Fibroblast of the conjunctiva (primary cell): ENCODE data around the gene VDR.

Experiments used
- DNase-seq: peaks from one replicate; pipeline ENCODE4 v3.0.0-alpha.2; 2010; ENCODE audit warnings: low read depth

The VDR gene

DNA sequence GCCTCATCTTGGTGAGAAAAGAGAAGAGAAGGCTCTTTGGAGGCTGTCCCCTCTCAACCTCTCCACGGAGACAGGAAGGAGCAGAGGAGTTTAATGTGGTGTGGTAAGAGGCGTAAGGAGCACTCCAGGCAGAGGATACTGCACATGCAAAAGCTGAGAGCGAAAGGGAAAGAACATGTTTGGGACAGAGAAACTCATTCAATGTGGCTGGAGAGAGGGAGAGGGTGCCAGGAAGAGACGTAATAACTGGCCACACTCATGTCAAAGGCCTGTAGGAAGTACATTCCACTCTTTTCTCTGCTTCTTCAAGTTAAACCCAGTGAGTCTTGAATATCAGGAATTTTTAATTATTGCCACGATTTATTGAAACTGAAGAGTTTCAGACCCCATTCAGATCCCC is 12.0 kb downstream of the VDR start:
- DNase-seq = no peak

DNA sequence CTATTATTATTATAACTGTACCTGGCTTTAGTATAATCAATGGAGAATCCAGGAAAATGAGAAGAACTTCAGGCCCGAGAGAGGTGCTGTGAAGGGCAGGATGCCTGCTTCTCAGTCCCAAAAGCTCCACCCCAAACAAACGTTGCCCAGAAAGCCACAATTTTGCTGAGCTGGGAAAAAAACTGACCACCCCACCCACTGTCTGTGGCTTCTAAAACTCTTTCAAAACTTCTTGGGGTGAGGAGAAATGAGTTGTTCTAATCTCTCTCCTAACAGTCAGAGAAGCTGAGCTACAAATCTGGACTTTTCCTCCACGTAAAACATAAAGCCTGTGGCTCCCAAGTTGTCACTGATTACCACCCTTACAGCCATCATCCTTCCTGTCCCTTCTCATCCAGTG is 13.4 kb downstream of the VDR start:
- no peak for DNase-seq

DNA sequence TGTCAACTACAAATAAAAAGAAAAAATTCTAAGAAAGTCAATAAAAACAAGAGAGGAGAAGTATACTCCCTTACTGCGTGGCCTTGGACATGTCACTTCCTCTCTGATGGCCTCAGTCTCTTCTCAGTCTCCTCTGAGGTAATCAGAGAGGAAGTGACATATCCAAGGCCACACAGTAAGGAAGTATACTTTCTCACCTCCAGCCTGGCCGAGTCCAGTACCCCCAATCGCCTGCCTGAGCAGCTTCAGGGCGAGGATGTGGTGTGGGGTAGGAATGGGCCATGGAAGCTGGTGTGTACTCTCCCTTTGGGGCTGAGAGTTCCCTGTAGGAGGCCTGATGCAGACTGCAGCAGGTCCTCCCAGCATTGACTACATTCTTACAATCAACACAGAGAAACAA is 15.8 kb downstream of the VDR start:
- DNase-seq = no peak

DNA sequence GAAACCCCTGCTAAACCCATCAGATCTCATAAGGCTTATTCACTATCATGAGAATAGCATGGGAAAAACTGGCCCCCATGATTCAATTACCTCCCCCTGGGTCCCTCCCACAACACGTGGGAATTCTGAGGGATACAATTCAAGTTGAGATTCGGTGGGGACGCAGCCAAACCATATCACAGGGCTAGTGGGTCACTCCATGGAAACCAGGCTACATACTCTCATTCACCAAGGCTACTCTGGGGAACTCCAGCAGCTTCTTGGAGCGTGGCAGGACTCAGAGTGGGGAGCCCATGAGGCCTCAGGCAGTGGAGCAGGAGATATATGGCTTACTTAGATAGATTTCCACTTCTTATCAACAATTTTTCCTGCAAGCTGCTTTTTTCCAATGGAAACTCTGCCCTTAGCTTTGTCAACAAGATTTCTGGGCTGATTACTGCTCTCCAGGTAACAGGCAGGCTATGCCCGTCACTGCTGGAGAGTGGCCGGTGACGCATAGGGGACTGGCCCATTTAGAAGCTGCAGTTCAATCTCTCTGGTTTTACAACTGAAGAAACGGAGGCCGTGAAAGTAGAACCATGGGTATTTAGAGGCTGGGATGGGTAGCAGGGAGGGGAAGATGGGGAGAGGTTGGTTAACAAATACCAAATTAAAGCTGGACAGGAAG is 16.5 kb downstream of the VDR start:
- no peak for DNase-seq

DNA sequence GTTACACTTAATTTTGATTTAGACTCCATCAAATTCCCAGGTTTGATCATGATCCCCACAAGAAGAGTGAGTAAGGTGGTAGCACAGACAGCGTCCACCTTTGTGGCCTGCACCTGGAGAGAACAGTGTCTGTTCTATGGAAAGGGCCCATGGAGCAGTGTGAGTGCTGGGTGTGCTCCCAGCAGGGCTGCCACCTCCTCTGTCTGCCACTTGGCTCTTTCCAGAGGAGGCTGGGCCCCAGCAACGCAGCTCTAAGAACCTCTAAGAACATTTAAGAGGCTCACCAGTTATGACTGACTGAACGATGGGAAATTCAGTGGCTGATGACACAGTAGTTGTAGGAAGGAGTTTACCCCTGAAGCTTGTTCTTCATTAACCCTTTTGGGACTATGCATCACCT is 17.3 kb downstream of the VDR start:
- DNase-seq = no peak

DNA sequence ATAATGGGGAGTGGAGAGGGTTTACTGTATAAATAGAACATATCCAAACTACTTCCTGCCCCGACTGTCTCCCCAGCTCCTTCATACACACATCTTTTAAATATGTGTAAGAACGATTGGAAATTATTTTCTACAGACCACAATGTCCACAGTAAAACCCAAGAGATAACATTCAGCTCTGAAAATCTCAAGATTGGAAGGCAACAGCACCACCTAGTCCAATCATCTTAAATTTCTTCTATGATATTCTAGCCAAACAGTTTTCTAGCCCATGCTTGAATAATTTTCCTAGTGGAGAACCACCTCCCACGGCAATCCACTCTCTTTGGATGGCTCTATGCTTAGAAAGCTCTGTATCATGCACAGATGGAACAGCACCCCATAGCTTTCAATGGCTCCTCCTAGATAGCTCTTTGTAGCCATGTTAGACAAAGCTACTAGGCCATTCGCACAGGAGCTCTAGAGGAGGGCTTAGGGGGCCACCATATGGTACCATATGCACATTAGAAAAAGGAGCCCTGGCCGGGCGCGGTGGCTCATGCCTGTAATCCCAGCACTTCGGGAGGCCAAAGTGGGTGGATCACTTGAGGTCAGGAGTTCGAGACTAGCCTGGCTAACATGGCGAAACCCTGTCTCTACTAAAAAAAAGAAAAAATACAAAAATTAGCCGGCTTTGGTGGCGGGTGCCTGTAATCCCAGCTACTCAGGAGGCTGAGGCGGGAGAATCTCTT is 18.1 kb downstream of the VDR start:
- no peak for DNase-seq

DNA sequence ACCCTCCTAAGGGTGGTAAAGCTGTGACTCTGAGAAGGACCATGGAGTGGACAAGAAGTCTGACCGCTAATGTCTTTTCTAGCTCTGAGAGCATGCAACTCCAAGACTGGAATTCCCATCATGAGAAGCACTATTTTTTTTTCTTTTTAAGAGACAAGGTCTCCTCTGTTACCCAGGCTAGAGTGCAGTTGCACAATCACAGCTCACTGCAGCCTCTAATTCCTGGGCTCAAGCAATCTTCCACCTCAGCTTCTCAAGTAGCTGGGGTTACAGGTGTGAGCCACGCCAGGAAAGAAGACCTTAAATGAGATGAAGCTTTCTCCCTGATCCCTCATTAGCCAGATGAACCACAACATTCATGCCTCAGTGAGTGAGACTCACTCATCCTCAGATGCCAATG is 19.2 kb downstream of the VDR start:
- DNase-seq = no peak

DNA sequence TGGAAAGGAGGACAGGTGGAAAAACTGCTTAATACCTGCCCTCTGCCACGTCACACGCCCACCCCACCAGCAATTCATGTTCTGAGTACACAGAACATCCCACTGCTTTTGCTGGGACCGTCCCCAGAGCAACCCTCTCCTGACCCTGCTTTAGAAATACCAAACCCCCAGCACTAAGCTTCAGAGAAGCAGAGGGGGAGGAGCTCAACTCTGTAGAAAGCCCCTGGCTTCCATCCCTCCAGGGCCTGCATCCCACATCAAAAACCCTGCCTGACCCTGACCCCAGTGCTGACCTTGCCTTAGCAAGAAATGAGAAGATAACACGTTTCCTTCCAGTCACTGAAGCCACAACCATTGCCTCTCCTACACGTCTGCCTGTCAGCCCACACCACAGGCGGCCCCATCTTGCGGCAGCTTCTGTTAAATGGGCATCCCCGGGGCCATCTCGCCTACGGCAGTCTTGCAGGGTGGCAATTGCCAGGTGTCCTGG is 19.7 kb downstream of the VDR start:
- no peak for DNase-seq

DNA sequence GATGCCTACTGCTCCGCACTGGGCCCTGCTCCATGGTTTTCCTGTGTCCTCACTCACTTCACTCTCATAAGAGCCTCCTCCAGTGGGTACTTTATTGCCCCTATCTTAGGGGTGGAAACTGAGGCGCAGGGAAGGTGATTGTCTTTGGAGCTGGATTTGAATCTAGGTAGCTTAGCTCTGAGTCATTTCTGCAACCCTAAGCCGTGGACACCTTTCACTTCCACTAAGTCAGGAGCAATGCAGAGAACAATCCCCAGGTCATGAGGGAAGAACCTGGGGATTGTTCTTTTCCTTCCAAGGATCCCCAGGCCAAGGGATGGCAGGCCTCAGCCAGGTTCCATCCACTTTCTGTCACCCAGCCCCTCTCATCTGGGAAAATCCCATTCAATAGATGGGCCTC is 20.3 kb downstream of the VDR start:
- DNase-seq = no peak

DNA sequence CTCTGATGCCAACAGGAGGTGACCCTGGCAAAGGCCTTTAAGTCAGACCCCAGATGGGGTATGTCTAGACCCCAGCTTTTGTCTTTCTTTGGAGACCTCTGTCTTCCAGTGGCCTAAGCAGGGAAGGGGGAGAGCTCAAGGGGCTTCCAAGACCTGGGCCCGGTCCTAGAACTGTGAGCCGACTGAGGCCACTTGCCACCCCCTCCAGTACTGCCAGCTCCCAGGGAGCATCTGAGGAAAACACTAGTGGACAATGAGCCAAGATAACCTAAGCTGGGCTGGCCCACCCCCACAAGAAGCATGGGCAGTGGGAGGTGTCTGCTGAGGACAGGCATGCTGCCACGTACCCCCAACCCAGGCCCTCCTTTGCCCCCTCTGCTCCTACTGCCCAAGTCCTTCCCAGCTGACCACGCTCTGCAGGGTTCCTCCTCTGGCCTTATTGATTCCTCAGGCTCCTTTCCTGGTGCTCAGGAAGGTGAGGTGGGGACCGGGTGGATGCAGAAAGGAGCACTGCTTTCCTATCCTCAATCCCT is 21.1 kb downstream of the VDR start:
- DNase-seq = no peak

DNA sequence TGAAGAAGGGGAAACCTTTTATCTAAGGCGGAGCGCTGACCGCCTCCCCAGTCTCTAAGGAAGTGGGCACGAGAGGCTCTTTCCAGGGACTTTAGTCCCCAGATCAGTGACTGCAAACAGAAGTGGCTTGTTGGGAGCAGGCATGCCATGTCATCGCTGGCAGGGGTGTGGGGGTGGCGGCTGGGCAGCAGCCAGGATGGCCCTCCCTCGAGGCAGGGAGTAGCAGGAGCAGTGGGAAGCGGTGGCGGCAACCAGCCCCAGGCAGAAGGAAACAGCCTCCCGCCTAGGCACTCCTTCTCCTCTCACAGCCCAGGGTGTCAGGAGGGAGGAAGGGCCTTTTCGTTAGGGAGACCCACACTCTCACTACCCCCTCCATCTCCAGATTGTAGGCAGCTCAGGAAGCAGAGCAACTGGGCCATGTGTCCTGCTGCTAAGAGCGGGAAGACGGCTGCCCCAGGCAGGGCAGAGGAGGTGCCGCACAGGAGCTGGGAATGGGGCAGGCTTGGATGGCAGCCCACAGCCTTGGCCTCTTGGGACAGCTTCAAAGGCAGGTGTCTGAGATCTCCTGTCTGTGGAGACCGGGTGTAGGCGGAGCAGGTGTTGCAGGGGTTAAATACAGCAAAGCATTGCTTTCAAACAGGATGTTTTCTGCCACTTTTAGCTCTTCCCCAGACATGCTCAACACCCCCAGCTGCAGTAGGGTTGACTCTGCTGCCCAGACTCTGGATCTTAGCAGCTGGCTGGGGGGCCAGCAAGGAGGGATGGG is 21.8 kb downstream of the VDR start:
- DNase-seq = no peak

DNA sequence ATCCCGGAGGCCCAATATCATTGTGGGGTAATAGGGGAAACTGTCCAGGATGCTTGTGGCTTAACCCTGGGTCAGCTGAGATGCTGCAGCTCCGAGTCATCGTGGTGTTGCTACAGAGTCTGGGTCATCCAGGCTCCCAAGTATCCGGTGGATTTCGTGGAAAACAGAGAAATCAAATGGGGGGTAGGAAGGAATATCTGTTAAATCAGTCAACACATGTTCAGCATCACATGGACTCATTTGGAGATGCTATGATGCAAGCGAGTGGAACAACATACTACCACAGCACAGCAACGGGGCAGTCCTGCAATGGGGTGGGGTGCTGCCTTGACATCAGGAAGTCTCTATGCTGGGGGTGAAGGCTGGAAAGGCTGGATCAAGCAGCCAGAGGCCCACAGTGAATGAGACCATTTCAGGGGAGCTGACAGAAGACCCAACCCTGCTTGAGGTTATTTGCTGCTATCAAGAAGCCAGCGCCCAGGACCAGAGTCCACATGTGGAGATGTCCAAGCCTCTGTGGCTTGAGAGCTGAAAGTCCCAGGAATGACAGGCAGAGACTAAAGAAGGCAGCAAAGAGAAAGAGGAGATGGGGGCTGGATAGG is 22.9 kb downstream of the VDR start:
- peak; percentile 81 for DNase-seq

DNA sequence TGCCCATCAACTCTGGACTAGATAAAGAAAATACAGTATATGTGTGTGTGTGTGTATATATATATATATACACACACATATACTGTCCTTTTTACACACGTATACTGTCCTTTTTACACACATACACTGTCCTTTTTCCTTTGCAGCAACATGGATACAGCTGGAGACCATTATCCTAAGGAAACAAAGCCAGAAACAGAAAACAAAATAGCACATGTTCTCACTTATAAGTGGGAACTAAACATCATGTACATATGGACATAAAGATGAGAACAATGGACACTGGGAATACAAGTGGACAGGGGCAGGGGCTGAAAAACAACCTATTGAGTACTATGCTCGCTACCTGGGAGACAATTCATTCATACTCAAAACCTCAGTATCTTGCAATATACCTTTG is 23.7 kb downstream of the VDR start:
- DNase-seq = no peak

DNA sequence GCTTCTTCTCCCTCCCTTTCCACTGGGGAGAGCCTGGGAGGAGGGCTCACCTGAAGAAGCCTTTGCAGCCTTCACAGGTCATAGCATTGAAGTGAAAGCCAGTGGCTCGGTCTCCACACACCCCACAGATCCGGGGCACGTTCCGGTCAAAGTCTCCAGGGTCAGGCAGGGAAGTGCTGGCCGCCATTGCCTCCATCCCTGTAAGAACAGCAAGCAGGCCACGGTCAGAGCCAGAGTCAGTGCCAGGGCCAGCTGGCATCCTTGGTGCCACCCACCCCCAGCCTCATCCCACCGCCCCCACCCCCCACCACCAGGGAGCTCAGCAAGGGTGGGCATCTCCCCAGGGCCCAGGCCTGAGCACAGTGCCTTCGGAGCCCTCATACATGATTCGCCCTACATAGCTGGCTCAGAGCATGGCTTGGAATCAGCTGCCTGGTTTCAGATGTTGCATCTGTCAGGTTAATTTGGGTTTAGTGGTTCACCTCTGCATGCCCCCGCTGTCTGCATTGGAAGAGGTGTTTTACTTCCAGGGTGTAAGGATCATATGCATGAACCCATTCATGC is 25.8 kb downstream of the VDR start:
- DNase-seq = no peak

DNA sequence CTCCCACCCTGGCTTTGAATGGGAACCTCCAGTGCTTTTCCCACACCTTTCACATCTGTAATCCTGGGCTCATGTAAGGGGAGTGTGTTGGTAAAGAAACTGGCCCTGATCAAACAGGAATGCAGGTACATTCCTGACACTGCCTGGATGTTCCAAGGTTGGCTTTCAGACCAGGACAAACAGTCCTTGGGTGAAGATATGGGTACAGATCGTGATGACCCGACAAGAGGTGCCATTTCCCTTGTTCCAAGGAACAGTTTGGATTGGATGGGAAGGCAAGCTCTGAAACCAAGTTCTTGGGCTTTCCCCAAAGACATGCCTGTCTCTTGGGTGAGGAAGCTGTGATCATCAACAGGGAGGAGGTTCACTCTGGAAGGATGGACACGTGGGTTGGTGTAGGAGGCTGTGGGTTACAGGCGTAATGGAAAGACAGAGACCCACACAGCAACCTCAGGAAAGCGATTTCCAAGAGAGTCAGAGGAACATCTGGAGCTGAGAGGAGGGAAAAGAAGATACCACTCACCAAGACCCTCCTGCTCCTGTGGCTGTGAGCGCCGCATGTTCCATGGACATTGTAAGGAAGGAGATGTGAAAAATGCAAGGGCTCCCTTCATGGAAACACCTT is 26.4 kb downstream of the VDR start:
- no peak for DNase-seq

DNA sequence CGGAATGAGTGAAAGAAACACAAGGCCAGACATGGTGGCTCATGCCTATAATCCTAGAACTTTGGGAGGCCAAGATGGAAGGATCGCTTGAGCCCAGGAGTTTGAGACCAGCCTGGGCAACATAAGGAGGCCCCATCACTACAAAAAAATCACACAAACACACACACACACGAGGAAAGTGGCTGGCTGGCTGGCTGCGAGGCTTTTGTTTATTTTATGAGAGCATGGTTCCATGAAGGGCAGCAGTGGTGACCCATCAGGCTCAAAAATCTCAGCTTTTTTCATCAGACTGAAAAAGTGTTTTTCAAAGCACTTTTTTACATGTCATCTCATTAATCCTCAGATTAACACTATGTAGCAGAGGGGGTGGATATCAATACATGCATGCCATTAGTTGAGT is 27.7 kb downstream of the VDR start:
- DNase-seq = no peak

DNA sequence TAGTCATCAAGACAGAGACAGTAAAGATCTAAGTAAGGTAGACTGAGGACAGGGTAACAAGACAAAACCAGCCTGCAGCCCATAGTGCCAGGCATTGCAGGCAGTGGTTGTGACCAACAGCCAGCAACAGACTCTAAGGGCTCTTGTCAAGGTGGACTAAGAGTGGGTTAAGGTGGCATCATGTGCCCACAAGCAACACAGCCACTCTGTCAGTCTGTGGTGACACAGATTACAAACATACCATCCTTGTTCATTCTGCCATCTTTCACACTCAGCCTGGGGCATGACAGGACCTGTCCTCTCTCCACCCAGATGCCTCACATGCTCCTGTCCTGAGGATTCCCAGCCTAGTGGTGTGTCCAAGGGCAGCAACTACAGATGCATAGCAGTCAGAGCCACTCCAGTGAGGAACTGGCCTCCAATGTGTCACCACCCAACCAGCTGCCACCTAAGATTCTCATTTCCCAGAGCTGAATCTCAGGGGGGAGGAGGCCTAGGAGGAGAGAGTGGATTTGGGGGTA is 28.3 kb downstream of the VDR start:
- DNase-seq = no peak

DNA sequence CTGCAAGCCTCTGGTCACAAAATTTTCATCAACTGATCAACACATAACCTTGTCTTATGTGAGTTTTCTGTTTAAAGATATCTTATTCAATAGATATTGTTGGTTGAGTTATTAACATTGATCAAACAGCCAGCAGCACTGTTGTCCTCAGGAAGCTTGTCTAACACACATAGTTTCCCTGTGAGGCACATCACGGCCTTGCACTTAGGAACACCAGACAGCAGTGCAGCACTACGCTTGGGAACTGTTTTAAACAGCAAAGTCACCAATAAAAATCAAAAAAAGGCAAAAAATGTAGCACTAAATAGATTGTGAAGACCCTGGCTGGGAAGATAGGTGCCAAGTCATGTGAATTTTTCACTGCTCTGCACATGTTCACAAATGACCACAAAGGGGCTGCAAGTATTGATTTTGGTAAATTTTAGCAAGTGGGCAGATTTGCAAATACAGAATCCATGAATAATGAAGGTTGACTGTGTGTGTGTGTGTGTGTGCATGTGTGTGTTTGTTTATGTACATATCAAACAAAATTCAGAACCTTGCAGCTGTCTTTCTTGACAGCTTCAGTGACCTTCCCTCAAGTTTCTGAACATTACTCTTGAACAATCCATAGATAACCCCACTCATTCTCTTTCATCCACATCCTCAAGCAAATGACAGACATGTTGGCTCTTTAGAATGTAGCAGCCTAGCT is 28.9 kb downstream of the VDR start:
- no peak for DNase-seq

DNA sequence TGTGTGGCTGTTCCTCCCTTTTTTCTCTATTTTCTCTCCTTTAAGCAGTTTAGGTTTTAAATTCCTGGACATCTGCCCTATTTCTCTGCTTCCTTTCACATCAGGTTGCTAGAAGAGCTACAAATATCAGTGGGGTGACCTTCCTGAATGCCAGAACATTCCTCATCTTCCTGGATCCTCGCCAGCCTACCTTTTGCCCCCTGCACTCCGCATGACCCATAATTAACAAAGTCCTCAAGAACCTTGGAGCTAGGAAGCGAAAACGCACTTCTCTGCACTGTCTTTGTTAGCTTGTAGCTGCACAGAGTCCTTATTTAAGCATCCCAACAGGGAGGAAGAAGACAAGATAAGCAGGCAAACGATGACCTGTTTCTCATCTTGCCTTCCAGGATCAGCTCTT is 30.5 kb downstream of the VDR start:
- DNase-seq = no peak

DNA sequence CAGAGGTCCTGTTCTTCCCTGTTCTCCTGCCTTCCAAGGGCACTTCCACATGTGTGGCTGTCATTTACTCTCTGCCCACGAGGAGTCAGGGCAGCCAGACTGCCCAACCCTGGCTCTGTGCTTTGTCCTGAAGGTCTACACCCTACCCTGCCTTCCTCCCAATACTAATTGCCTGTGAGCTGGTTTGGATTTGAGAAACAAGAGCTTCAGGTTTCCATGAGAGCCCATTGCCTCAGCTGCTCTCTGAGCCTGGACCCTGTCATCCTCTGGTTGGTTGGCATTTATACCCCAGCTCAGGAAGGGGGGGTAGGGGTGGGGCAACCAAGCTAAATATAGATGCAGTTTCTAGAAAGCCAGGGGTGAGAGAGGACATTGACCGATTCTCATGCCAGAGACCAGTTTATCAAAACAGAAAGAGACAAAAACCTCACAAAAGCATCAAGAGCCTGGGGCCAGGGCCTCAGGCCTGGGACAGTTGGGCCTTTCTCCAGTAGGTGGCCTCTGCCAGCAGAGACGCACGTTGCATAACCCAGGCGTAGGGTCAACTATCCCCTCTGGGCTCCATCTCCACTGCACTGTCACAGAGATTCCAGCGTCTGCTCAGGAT is 34.5 kb downstream of the VDR start:
- peak; percentile 18 for DNase-seq
